Left lung (tissue), 10 donors: Measurements from ENCODE around the gene YBX1. TPM values are rescaled to one million over a fixed set of nuclear protein-coding genes. Genes with fewer than 3 reads are reported as not detected.
"Not testable (repeated sequence)": the region's sequence is repeated elsewhere in the genome, so short reads cannot be mapped to it uniquely, and the experiment has no call there.

Experiments
- ATAC-seq: fragments of 200-7000 bp; cut with Tn5 transposase; one replicate; pipeline ENCODE4 v1.9.1; 2020; ENCODE audit warnings: moderate library complexity
- DNase-seq, 4 donors: peaks; one replicate each; pipeline ENCODE4 v3.0.0-alpha.2; 2013 to 2020
- H3K27ac ChIP-seq, 2 donors: fragments of 200-600 bp; sonication (generic) in 1 of 2; one replicate each; pipeline versions ENCODE4 v1.5.0 to v1.8.0; 2020 to 2021
- H3K27me3 ChIP-seq, 2 donors: fragments of 200-600 bp; sonication (generic) in 1 of 2; one replicate each; pipeline versions ENCODE4 v1.5.0 to v1.8.0; 2020 to 2021
- H3K36me3 ChIP-seq, 2 donors: fragments of 200-600 bp; sonication (generic) in 1 of 2; one replicate each; pipeline versions ENCODE4 v1.5.0 to v1.8.0; 2020 to 2021
- H3K4me1 ChIP-seq, 2 donors: fragments of 200-600 bp; one replicate each; pipeline ENCODE4 v1.8.0; 2021
- H3K4me3 ChIP-seq, 2 donors: fragments of 200-600 bp; sonication (generic) in 1 of 2; one replicate each; pipeline versions ENCODE4 v1.5.0 to v1.8.0; 2020 to 2021; ENCODE audit warnings: mild to moderate bottlenecking in 1 of 2
- H3K9me3 ChIP-seq, 2 donors: fragments of 200-600 bp; sonication (generic) in 1 of 2; one replicate each; pipeline versions ENCODE4 v1.5.0 to v1.8.0; 2020 to 2021
- intact Hi-C, 2 donors: fragments of 100-400 bp; cut with DNase I; formaldehyde crosslinking; loops; one replicate each; pipeline versions ENCODE4 v1.11.2 to v1.14.2; 2022
- polyA plus RNA-seq, 6 donors: library from polyadenylated mRNA; unstranded; fragments of 120-200 nt; gene quantifications; one replicate each; pipeline ENCODE4 v1.2.1, GENCODE V29; 2013; ENCODE audit not compliant: insufficient read length in 6 of 6
- total RNA-seq, 2 donors: library from RNA; stranded (reverse); fragmentation: NEBNext Ultra II Directional; extraction: Animal tissue kit (Norgen Biotek cat#: 25700); gene quantifications; one replicate each; pipeline ENCODE4 v1.2.1, GENCODE V29; 2021
- TF ChIP-seq, protein P1 (sequence below), 2 donors: fragments of 200-600 bp; sonication (generic) in 1 of 2; IDR thresholded peaks; one replicate each; pipeline versions ENCODE4 v1.5.0 to v1.8.0; 2021; ENCODE audit warnings: antibody characterized with exemption in 2 of 2
- donor health status: DM: no; HTN: yes; CAD: no.
- donor health status: DM: no; HTN: no; CAD: no.

YBX1 gene
- total and polyA plus RNA-seq, 8 donors: 461 to 685 (median 546) TPM

- ATAC-seq: peak; percentile 84
- H3K9me3 ChIP-seq: no peaks in the 10 kb centered on the region
Measured at GRCh38 chr1:42692911-42693310, 10.7 kb downstream of the YBX1 start.

DNA sequence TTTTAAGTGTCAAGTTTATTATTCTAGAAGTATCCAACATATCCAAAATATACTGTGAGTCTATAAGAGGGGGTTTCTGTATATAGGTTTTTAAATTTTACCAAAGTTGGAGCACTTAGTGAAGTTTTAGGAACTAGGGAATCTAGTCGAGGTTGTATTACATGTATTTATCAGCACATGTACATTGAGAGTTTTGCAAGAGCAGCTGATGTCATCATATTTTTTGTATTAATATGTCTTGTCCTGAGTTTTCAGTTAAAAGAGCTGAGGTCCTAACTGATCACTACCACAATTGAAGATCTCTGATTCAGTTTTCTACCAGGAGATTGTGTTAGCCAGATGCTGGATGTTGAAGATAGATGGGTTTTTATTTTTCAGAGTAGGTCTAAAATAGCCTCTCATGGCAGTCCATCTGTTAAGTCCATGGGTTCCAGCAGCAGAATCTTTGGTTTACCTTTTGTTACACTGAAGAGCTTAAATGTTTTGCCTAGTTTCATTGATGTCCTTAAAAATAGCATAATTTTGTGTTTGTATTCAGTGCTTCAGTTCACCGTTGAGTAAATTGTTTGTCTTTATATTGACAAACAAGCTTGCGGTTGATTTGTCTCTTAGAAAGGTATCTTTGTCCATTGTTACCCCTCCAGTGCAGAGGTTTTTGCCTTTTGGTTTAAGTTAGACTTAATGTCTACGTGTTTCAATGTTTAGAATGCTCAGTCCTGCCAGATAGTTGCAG lies 16.0 kb downstream of the YBX1 start:
- DNase-seq (no peak), ATAC-seq (no peak)
- no peaks in the 10 kb centered on the region for H3K27me3 ChIP-seq
- H3K4me1 ChIP-seq: peaks cover 7 to 10% of the 10 kb centered on the region in 2 donors
- no peak overlapping the region for H3K4me3 ChIP-seq
- peaks cover 17 to 94% of the 10 kb centered on the region in 2 donors for H3K36me3 ChIP-seq
- TF ChIP-seq, protein P1, sequence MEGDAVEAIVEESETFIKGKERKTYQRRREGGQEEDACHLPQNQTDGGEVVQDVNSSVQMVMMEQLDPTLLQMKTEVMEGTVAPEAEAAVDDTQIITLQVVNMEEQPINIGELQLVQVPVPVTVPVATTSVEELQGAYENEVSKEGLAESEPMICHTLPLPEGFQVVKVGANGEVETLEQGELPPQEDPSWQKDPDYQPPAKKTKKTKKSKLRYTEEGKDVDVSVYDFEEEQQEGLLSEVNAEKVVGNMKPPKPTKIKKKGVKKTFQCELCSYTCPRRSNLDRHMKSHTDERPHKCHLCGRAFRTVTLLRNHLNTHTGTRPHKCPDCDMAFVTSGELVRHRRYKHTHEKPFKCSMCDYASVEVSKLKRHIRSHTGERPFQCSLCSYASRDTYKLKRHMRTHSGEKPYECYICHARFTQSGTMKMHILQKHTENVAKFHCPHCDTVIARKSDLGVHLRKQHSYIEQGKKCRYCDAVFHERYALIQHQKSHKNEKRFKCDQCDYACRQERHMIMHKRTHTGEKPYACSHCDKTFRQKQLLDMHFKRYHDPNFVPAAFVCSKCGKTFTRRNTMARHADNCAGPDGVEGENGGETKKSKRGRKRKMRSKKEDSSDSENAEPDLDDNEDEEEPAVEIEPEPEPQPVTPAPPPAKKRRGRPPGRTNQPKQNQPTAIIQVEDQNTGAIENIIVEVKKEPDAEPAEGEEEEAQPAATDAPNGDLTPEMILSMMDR (IDR thresholded peaks at IDR 0.05): no peak
- no peak overlapping the region for H3K27ac ChIP-seq
- intact Hi-C loops: no loop called here
- no peaks in the 10 kb centered on the region for H3K9me3 ChIP-seq

More at GRCh38 chr1:42692911-42693310, 10.7 kb downstream of the YBX1 start:
- no peak overlapping the region for H3K4me3 ChIP-seq
- no peak for DNase-seq
- TF ChIP-seq, protein P1 (IDR thresholded peaks at IDR 0.05): no peak
- H3K36me3 ChIP-seq: peaks cover 8 to 41% of the 10 kb centered on the region in 2 donors
- peaks cover 20 to 62% of the 10 kb centered on the region in 2 donors for H3K4me1 ChIP-seq
- intact Hi-C loops: no loop called here
- peak overlapping the region in 1 of 2 donors; percentile 11 for H3K27ac ChIP-seq
- no peaks in the 10 kb centered on the region for H3K27me3 ChIP-seq

GRCh38 chr1:42700006-42700405 lies 17.8 kb downstream of the YBX1 start:
- no peak for ATAC-seq
- intact Hi-C loops: no loop called here

GRCh38 chr1:42703888-42704464 lies 21.8 kb downstream of the YBX1 start:
- DNase-seq (no peak), ATAC-seq (no peak)
- Histone ChIP-seq H3K4me1 (no peaks in the 10 kb centered on the region), H3K27me3 (no peaks in the 10 kb centered on the region), H3K4me3 (no peak overlapping the region), H3K9me3 (no peaks in the 10 kb centered on the region), H3K36me3 (peaks cover 8 to 96% of the 10 kb centered on the region in 2 donors), H3K27ac (no peak overlapping the region)
- TF ChIP-seq, protein P1 (IDR thresholded peaks at IDR 0.05): no peak
- intact Hi-C loops: no loop called here

More at GRCh38 chr1:42700006-42700405, 17.8 kb downstream of the YBX1 start:
- Histone ChIP-seq H3K36me3 (peaks cover 17 to 100% of the 10 kb centered on the region in 2 donors), H3K27ac (no peak overlapping the region), H3K9me3 (no peaks in the 10 kb centered on the region), H3K4me1 (no peaks in the 10 kb centered on the region), H3K4me3 (no peak overlapping the region), H3K27me3 (no peaks in the 10 kb centered on the region)
- DNase-seq: no peak
- TF ChIP-seq, protein P1 (IDR thresholded peaks at IDR 0.05): no peak

GRCh38 chr1:42712808-42713207 lies 30.6 kb downstream of the YBX1 start:
- DNase-seq, H3K27ac ChIP-seq, H3K4me3 ChIP-seq, H3K27me3 ChIP-seq, H3K4me1 ChIP-seq, intact Hi-C loops, ATAC-seq: not testable (repeated sequence)
- Histone ChIP-seq H3K9me3 (peaks cover 0 to 18% of the 10 kb centered on the region in 2 donors), H3K36me3 (peaks cover 0 to 64% of the 10 kb centered on the region in 2 donors)
